ENCODE data around the gene FAM72B. TPM values are rescaled to one million over a fixed set of nuclear protein-coding genes. Genes with fewer than 3 reads are reported as not detected.

Gene FAM72B
- total RNA-seq = 3.7 TPM

DNA sequence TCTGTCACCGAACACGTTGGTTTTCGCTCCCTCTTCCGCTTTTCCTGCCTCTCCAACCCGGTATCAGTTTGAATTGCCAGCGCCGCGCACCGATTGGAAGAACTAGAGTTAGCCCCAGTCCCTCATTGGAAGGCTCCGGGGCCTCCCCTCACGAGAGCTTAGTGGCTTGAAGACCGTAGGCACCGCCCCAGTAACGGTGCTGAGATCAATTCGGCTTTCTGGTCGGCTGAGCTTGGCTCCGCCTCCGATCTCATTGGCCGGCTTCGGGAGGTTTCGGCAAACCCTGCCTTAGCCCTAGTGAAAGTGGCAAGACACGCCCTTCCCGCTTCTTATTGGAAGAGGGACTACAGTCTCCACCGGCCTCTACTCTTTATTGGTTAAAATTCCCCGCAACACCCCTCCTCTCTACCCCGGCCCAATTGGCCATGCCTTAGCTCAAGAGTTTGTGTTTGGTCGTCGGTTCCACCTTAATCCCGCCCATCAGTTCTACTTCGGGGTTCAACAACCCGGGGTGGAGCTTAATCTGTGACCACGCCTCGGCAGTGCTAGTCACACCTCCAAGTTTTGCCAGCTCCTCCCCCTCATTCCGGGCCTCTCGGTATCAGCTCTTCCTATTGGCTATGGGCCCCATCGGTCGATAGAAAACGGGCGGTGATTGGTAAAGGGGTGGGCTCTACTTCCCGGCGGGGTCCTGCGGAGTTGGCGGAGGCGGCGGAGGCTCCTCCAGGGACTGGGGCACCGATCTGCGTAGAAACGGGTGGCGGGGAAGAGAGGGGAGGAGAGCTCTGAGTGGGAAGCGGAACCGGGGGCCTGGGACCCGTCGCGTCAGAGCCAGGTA, at the start of gene FAM72B, which contains the start of gene SRGAP2C:
Gene FAM72B (minus strand): TSS at position 51 of the 838 bp plus-strand sequence. CDS start 851 bp downstream, outside the sequence.
Gene SRGAP2C (plus strand): TSS at position 686 of the 838 bp plus-strand sequence. CDS start 2,472 bp downstream, outside the sequence.

Other genes with a start within 250 kb of the FAM72B start
- 22.5 TPM for gene SRGAP2C, start 635 bp upstream of the FAM72B start, total RNA-seq